HG02623 (cell line): ENCODE results near the gene AP3S1.
A peak's percentile ranks its signal among the peaks of the same experiment; 100 is the strongest.
"Not testable (repeated sequence)": the region's sequence is repeated elsewhere in the genome, so short reads cannot be mapped to it uniquely, and the experiment has no call there.

ENCODE experiments used
- ATAC-seq: cut with Tn5 transposase; IDR thresholded peaks from one replicate; pipeline ENCODE4 v1.9.1; 2021; ENCODE audit warnings: moderate library complexity; ENCODE audit not compliant: unreplicated experiment

AP3S1 gene

DNA sequence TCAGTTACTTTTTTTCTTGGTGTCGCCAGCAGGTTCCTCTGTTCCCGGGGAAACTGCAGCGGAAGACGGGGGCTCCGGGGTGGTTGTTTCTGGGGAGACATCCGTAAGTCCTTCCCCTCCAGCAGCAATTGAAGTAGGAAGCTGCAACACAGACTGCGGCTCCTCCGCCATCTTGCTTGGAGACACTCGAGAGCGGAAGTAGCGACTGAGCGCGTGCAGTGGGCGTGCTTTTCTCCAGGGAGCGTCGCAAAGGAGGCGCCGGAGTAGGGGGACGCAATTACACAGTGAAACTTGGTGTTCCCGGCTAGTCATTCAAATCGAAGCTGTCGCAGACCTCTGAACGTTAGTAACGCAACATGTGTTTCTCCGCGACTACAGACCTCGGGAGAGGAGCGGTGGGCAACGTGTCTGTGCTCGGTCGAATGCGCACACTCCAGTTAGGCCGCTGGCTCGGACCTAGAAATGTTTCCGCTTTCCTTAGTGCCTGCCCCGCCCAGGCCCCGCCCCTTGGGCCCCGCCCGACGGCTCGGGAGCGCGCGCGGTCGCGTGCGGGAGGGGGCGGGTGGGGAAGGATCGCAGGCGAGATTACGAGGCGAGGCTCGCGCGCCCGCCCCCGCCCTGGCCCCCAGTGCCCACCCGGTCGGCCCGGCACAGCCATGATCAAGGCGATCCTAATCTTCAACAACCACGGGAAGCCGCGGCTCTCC lies at the start of gene AP3S1, which contains the start of gene ATG12:
Gene AP3S1, plus strand, starts transcription at position 554 of the 707 bp plus-strand sequence. Its CDS starts 103 bp downstream, at position 657.
Gene ATG12, minus strand, starts transcription at position 184 of the 707 bp plus-strand sequence. Its CDS starts 13 bp downstream, at position 171.
- ATAC-seq = peak; percentile 79

DNA sequence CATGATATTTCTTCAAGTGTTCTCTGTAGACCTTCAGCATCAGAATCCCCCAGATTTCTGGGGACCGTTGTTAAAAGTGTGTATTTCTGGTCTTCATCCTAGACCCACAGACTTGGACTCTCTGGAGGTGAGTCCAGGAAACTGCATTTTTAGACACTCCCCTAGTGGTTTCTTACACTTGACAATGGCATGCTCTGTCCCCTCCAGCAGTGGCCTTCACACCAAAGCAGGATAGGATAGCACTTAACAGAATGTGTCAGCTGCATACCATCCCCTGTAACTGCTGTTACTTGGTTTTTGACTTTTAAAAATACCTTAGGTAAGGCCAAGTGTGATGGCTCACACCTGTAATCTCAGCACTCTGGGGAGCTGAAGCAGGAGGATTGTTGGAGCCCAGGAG lies 46.0 kb upstream of the AP3S1 start:
- ATAC-seq = no peak

DNA sequence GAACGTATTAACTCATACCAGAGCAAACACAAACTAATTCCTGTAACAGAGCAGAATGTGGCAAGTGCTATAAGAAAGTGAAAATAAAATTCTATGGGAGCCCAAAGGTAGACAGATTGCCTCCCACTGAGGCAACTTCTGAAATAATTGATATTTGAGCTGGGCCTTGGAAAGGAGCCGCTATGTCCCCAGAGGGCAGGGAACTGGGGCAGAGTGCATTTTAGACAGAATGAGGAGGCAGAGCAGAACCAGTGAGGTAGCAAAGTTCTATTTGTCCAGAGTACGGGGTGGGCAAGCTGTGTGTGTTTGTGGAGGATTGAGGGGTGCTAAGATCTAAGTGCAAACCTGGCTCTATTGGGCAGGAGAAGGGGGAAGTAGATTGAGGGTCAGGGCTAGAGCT lies 45.1 kb upstream of the AP3S1 start:
- ATAC-seq = no peak

DNA sequence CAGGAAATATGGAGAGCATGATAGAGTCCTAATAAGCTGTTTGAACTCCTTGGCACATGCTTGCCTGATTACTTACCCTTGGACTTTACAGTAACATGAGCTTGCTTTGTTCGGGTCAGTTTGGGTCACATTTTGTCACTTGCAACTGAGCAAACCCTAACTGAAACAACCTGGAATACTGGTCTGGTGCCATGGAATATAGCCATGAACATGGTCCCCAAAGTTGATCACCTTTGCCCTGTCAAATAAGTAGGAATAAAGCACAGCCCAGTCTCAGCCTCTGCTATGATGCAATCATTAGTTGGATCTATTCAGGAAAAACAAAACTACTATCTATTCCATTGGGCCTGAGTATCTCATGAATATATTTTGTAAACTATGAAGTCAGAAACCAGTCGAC lies 43.5 kb upstream of the AP3S1 start:
- ATAC-seq = no peak

DNA sequence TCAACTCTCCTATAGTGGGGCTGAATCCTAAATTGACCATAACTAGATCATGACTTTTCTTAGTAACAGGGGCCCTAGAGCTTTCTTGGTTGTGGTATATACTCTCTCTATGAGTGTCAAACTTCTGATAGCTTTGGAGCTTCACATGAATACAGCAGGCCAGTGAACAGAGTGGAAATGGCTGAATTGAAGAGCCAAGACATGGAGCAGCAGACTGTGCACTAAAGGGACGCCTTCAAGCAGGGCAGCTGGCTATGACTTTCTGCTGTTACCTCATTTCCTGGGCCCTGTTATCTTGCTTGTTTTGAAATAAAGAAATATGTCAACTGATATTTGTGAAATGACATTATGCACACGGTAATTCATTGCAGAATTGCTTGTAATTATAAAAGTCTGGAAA lies 41.6 kb upstream of the AP3S1 start:
- no peak for ATAC-seq

DNA sequence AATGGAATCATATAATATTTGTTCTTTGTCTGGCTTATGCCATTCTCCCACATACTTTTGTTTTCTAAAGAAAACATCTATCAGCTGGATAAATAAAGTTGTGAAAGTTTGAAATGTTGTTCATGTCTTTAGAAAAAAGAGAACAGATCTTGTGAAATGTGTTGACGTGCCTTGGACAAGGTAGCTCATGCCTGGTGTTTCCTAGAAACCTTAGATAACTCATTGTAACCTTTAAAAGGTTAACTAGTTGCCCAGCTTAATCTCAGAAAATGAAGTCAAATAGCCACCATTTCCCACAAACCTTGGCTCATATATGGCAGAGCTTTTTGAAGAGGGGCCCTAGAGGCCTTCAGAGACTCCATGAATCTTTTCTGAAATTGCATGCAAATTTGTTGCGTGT lies 40.6 kb upstream of the AP3S1 start:
- ATAC-seq = no peak

DNA sequence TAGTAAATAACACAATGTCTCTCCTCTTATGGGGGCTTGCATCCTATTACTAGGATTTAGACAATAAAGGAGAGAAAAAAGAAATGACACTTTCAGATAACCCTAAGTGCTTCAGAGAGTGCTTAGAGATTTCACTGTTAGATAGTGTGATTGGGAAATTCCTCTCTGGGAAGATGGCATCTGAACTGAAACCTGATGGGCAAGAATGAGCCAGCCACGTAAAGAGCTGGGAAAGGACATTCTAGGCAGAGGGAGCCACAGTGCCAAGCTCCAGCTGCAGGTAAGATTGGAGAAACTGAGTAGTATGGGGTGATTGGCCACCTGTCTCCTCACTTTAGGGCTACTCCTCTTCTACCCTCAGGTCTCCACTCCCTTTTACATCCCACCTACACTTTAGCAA lies 39.8 kb upstream of the AP3S1 start:
- no peak for ATAC-seq

DNA sequence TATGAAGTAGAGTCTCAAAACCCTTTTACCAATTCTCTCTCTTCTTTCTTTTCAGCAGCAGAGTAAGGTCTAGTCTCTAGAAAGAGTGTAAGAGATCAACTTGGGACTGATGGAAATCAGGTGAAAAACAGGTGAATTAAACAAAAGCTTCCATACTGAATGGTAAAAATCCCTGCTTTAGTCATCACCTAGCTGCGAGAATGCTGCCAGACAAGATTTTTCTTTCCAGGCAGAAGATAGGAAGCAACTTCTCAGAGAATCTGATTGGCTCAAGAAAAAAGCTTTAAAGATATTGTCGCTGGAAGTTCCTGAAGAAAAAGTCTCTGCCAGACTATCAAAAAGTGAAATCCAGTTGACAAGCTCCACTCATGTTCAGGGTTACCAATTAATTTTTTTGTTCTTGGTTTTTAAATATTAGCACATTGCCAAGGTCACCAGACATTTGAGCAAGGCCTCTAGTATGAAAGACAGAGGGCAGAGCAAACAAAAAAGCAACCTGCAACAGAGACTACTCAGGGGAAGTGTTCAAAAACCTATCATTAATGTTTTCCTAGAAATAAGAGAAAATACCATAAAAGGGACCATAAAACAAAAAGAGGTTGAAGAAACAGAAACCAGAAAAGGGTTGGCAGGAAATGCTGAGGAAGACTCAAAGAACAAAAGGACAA lies 34.6 kb upstream of the AP3S1 start:
- no peak for ATAC-seq

DNA sequence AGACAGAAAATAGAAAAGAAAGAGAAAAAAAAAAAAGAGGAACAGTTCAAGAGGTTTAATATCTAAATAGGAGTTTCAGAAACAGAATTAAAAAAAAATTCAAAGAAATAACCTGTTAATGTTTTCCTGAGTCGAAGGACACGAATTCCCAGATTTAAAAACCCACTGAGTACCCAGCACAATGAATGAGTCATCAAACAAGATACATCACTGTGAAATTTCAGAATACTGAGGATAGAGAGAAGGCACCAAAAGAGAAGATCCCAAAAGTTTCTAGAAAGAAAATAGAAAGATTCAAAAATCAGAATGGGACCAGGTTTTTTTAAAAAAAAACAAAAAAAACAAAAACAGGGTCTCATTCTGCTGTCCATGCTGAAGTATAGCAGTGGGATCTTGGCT lies 34.1 kb upstream of the AP3S1 start:
- no peak for ATAC-seq

DNA sequence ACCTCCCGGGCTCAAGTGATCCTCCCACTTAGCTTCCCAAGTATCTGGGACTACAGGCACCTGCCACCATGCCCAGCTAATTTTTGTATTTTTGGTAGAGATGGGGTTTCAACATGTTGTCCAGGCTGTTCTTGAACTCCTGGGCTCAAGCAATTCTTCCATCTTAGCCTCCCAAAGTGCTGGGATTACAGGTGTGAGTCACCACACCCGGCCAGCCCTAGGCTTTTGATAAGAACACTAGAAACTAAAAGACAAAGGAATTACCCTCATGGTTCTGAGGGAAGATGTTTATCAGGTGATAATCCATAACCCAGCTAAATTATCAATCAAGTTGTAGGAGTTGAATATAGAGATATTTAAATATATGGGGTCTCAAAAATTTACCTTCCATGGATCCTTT lies 33.7 kb upstream of the AP3S1 start:
- not testable (repeated sequence) for ATAC-seq

DNA sequence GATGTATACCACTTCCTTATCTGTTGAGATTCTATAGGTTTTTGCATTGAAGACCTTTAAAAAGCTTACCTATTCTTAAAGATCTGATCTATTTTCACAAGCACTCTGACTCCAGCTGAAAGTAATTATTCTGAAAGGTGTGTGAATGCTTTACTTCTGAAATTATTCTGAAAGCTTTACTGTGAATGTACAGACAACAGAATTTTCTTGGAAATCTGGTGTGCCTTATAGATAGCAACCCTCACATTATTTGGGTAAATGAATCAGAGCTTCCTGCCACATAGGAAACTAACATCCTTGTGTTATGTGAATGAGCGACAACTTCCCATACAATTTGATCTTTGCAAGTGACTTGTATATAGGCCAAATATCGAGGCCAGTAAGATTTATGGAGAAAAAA lies 31.8 kb upstream of the AP3S1 start:
- ATAC-seq = no peak

DNA sequence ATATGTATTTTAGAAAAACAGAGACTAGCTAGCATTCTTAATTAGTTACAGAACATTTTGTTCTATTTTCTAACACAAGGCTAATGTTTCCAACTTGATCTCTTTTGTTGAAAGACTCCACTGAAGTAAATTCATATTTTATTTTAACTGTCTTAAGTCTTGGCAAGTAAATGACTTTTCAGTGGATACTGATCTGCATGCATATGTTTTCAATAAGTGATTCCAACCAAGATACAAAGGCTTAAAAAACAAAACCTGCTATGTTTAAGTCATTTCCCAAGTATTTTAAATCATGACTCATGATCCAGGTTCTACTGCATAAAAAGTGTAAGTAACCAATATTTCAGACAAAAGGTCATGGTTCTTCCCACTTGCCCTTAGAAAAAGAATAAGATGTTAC lies 31.0 kb upstream of the AP3S1 start:
- no peak for ATAC-seq

DNA sequence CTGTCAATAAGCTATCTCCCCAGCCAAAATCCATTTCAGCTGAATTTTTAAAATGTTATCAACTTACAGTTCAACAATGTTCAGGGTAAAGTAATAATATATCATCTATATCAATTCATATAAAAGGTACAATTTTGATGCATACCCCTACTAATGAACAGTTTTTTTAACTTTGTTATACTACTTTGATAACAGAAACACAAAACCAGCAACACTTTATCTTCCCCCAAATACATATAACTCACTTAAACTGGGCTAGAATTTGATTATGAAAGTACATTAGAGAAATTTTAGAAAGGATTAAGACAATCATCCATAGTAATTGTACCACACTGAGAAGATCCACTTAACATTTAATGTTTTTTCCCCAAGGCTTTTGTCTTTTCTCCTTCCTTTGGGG lies 30.3 kb upstream of the AP3S1 start:
- no peak for ATAC-seq

DNA sequence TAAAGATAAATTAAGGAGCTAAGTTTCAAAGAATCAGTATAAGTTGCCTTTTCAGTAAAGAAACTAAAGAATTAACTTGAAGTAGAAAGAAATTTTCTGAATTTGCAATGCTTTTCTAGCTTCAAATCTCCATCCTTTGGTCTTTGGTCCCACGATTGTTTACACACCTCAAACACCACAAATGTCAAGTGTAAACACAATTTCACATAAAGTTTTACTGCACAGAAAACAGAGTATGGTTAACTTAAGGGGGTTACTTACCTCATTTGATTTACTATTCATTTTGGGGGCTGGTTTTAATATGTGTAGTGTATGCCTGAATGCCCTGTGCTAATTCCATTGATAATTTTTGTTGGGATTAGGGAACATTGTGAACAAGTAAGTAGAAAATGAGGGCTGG lies 29.4 kb upstream of the AP3S1 start:
- no peak for ATAC-seq

DNA sequence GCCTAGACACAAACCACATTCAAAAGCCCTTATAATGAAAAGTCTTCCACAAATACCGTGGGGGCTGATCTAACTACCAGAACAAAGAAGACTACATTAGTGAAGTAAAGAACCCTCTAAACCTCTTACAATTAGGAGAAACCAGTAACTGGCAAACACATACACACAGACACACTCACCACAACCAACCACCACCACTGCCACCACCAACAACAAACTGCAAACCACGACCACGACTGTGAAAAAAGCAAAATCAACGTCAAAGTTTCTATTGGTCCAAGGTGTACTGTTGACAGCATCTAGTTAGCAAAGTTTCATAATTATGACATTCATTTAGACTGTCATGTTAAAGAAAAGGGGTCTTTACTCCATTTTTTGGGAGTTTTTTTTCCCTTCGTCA lies 28.0 kb upstream of the AP3S1 start:
- ATAC-seq = no peak

DNA sequence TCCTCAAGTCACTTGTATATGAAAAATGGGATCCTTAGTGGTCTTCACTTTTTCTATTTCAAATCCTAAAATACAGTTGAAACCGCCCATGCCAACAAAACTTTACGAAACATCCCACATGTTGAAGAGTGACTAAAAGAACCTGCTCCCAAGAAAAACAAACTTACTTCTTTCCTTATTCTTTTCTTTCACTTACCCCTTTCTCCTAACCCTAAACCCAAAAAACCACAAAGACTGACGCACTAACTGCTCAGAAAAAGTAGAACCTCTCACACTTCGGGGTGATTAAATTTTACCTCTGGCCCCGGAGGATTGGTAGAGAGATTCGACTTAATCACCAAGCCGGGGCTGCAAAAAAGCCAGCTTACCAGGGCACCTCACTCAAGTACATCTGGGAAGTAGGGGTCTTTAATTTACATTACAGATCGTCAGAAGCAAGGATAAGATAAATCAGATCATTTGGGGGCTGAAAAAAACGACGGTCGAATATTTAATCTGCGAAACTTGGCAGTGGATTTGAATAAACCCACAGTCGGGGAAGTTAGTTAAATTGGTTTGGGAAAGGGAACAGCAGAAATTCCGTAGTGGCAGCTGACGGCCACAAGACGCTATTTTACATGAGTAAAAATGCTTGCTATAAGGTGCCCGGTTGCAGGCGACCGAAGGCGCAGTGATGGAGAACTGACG lies 26.6 kb upstream of the AP3S1 start:
- no peak for ATAC-seq

DNA sequence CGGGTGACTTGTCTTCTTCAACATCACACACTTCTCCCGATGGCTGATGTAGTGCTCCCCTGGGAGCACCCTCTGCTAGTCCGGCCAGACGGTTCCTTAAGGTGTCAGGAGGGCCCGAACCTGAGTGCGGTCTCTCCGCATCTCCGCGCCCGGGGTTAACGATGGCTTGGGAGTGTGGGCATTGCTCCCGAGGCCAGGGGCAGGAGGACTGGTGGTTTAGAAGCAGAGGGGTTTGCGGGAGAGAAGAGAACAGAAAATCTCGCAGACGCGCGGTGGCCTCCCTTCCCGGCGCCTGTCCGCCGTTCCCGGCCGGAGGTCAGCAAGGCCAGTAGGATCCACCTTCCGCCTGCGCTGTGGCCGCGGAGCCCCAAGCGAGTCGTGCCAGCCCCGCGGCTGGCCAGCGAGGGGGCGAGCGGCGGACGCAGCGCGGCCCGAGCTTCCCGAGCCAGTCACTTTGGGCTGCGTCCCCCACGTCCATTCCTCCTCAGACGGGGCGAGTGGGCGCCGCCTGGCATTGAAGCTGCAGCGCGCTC lies 26.0 kb upstream of the AP3S1 start:
- ATAC-seq = no peak

DNA sequence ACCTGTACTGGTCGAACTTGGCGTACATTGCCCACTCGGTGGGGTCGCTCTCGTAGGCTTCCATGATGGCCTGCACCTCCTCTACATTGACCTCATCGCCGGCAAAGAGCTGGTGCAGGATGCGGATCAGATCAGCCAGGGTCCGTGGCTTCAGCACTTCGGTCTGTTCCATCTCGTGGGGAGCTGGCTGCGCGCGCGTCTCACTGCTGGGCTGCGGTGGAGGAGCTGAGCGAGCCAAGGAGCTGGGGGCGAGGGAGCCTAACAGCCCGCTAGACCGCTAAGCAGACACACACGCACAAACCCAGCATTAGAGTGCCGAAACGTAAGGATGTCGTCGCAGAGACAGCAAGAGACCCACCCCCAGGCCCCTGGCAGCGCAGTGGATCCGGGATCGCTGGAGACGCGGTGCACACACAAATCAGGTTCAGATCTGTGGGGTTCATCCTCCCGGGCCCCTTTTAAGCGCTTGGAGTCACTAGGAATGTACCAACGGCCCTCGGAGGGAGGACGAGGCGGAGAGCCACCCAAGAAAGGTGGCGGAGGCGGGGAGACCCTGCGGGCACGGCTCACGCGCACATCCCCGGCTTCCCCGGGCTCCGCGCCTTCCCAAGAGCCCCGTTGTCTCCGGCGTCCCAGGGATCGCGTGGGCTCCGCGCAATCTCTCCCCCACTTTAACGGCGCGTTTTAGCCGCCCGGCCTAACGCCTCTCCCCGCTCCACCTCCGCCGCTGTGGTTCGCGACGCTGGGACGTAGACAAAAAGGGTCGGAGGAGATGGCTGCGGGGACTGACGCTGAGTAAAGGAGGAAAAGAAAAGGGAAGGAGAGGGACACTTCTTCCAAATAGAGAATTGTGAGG lies 25.3 kb upstream of the AP3S1 start, which contains the start of gene CDO1:
Gene CDO1, minus strand, starts transcription at position 434 of the 856 bp plus-strand sequence. Its CDS starts 262 bp downstream, at position 172.
- ATAC-seq = no peak

DNA sequence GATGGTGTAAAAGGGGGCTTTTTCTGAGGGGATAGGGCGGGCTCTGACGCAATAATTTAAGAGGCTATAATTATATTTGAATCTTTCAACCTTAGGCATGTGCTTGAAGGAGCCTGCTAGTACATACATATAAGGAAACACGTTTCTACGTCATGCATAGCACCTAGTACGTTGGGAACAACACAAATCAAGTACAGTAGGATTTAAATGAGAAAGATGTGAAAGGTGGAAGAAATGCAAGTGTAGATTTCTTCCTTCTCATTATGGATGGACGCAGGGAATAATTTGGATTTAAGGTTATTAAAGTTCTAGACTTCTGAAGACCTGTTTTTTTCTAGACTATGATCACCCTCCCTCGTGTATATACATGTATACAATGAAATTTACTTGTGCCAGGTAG lies 24.3 kb upstream of the AP3S1 start:
- ATAC-seq = no peak

DNA sequence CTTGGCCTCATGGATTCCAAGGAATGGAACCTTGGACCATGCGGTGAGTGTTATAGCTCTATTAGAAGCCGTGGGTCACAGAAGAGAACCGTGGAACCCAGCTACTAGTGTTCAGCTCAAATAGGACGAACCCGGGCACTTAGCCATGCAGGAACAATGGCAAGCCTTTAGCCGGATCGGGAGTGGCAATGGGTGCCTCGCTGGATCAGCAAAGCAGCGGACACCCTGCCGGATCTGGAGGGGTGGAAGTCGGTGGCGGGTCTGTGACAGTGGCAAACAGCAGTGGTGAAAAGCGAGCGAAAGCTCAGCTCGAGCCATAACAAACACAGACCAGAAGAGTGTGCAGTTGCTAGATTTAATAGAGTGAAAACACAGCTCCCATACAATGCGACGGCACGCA lies 22.9 kb upstream of the AP3S1 start:
- ATAC-seq = no peak

DNA sequence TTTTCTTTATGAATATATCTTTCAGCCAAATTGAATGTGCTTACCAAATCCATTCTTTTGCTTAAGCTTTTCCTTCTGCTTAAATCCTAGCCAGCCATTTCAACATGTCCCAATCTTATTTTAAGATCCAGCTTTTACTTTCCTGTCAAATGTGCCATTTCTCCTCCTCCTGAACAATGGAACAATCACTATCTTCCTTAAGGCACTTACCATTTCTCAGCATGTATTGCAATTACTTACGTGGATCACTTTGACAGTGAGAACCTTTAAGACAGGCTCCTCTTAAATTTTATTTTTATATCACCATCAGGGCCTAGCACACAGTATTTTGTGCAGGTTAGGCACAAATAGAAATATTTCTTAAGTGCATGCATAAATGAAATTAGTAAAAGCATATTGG lies 20.9 kb upstream of the AP3S1 start:
- no peak for ATAC-seq
